SU-DHL-6 (cell line): ENCODE results near the gene XKR7.

Experiments used
- EZH2phosphoT487 ChIP-seq: fragments of 200-600 bp; sonication (generic), shearing (Covaris generic); conservative IDR thresholded peaks from 2 replicates; pipeline ENCODE4 v1.6.1; 2018; ENCODE audit warnings: mild to moderate bottlenecking, antibody characterized with exemption, low read length, moderate library complexity, mixed read lengths
- TF ChIP-seq, protein P1 (sequence below): fragments of 200-600 bp; sonication (generic); IDR thresholded peaks from one replicate; pipeline ENCODE4 v1.5.1; 2017; ENCODE audit warnings: antibody characterized with exemption, mild to moderate bottlenecking, low read length, moderate library complexity; ENCODE audit not compliant: insufficient read depth, poor library complexity, severe bottlenecking

DNA sequence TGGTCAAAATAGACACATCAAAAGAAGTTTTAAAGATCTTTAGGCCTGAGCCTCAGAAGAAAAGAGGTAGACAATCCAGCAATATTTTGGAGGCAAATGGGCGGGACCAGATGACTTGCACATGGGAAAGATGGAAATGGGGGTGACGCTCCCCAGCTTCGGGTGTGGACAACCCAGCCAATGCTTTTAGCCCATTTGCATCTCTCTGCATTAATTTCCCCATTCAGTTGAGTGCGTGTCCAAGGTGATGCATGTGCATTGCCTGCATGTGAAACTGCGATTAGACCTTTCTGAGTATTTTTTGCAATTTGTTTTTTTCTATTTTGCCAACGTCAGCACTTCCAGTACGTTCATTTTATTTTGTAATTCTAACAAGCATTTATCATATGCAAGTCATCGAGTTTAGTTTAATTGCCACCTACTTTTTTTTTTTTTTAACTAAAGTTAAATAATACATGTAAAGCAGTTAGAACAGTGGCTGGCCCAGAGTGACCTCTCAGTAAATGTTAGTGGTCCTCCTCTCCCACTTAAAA is 40.3 kb upstream of the XKR7 start:
- TF ChIP-seq, protein P1, sequence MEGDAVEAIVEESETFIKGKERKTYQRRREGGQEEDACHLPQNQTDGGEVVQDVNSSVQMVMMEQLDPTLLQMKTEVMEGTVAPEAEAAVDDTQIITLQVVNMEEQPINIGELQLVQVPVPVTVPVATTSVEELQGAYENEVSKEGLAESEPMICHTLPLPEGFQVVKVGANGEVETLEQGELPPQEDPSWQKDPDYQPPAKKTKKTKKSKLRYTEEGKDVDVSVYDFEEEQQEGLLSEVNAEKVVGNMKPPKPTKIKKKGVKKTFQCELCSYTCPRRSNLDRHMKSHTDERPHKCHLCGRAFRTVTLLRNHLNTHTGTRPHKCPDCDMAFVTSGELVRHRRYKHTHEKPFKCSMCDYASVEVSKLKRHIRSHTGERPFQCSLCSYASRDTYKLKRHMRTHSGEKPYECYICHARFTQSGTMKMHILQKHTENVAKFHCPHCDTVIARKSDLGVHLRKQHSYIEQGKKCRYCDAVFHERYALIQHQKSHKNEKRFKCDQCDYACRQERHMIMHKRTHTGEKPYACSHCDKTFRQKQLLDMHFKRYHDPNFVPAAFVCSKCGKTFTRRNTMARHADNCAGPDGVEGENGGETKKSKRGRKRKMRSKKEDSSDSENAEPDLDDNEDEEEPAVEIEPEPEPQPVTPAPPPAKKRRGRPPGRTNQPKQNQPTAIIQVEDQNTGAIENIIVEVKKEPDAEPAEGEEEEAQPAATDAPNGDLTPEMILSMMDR: no peak
- no peak for TF ChIP-seq EZH2phosphoT487
